GM18511 (cell line): ENCODE measurements around the gene BTBD16.

ENCODE experiments used
- ATAC-seq: cut with Tn5 transposase; IDR thresholded peaks from one replicate; pipeline ENCODE4 v1.9.1; 2021; ENCODE audit warnings: mild to moderate bottlenecking, moderate library complexity; ENCODE audit not compliant: unreplicated experiment

BTBD16 gene

DNA sequence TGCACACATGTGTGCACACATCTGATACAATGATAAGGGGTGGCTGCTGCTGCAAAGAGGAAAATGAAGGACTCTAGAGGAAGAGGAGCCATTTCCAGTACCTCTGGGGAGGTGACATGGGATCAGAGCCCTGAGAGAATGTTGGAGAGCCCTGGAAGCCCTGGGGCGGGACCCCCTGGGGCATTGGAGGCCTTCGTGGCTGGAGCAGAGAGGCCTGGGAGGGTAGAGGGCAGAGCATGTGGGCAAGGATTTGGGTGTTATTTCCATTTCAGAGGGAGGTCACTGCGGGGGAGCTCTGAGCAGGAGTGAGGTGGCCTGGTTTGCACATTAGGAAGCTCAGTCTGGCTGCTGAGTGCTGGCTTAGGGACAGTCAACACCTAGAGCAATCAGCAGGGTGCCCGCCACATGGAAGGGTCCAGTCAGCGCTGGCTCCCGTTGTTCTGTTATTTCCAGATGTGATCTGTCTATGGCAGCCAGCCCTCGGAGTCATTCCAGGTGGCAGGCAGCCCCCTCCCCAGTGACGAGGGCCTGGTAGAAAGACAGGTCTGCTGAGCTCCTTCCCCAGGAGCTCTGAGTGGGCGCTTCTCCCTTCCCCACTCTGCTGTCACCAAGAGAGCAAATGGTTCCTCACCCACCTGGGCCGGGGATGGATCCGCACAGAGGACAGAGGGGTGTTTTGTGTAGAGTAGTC lies 24.1 kb upstream of the BTBD16 start:
- ATAC-seq: no peak

DNA sequence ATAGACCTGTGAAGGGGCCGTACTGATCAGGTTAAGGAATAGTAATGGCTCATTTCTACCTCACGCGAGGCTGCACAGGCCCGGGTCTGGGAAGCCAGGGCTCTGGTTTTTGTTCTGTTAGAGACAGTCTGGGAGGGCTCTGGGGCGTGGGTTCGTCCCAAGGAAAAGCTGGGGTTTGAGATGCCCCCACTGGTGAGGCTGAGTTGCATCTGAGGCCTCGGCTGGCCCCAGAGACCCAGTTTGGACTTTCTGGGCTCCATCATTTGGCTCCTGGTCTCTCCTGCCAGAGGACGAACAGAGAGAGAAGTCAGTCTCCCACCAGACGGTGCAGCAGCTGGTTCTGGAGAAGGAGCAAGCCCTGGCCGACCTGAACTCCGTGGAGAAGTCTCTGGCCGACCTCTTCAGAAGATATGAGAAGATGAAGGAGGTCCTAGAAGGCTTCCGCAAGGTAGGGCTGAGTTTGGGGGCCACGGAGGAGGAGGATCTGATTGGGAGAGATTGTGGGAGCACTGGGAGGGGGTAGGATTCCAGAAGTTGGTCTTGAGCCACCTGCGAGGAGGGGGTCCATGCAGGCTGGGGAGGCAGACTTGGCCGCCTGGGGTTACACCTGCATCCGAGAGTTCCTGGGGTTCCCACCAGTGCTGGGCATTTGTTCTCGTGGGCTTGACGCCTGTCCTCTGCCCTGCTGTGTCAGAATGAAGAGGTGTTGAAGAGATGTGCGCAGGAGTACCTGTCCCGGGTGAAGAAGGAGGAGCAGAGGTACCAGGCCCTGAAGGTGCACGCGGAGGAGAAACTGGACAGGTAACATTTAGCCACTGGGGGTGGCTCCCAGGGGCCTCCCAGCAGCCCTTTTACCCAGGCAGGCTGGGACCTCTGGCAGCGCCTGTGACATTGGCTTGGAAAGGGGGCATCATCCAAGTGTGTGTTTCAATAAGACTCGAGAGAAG lies 22.5 kb upstream of the BTBD16 start:
- no peak for ATAC-seq

DNA sequence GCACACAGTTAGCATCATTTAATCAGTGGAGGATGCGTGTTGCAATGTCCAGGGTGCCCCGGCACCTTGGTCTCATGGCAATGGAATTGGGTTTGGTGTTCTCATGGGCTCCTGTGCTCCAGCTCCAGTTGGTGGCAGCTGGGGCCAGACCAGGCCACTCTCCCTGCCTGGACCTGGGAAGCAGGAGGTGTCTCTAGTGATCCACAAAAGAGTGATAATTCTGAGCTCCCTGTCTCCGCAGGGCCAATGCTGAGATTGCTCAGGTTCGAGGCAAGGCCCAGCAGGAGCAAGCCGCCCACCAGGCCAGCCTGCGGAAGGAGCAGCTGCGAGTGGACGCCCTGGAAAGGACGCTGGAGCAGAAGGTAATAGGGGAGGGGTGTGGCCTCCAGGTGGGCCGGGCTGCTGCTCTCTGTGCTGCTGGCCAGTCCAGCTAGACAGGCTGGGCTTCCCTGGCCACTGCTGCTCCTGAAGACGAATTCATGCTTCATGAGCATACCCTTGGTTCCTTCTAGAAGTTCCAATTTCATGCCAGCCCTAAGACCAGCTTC lies 21.7 kb upstream of the BTBD16 start:
- no peak for ATAC-seq

DNA sequence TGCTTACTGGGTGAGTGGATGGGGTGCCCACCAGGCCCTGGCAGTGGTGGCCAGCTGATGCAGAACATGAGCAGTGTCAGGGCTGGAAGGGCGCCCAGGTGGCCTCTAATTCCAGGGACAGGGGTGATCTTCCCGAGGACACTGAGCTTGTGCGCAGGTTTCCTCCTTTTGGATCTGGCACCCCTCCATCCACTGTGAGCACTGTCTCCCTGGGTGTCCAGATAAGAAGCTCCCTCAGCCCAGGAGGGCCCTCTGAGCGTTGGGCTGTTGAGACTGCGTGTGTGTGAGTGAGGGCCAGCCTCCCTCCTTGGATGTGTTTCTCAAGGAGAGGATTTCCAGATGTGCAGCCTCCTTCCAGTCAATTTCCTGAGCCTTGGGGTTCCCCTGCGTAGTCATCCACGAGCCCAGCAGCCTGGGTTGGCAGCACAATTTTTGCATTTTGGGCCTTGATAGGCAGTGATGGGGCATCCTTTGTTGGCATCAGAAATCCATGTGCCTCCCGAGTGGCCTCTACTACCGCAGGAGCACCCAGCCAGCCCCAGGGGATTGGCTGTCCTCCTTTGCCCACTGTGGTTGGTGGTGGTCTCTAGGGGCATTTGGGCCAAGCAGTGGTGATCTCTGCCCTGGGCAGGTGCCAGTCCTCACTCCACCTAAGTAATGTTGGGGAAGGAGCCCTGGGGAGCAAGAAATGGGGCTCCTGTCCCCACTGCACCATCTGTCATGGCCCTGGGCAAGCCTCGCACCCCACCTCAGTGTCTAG lies 20.9 kb upstream of the BTBD16 start:
- ATAC-seq: no peak

DNA sequence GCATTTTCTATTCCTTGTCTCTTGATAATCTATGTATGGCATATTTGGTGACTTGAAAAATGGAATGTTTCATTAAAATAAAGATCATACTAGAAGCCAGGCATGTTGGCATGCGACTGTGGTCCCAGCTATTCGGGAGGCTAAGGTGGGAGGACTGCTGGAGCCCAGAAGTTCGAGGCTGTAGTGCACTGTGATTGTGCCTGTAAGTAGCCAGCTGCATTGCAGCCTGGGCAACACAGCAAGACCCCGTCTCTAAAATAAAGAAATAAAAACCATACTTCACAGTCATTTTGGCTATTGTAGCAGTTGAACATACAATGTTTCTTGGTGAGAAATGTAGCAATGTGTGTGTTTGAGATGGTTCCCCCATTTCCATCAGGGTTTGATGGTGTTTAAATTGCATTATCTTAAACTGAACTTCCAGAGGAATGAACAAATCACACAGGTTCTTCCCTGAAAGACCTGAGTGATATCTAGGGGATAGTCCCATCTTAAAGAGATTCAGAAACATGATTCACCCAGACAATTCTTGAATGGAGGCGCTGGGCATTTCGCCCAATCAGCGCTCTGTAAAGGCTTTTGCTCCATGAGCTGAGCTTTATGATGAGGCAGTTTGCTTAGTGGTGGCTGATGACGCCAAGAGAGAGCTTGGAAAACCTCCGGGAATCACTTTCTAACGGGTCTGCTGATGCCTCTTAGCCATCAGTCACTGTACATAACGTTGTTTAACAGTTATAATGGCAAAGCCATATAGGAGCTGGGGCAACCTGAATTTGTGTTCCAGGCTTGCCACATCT lies 19.4 kb upstream of the BTBD16 start:
- no peak for ATAC-seq

DNA sequence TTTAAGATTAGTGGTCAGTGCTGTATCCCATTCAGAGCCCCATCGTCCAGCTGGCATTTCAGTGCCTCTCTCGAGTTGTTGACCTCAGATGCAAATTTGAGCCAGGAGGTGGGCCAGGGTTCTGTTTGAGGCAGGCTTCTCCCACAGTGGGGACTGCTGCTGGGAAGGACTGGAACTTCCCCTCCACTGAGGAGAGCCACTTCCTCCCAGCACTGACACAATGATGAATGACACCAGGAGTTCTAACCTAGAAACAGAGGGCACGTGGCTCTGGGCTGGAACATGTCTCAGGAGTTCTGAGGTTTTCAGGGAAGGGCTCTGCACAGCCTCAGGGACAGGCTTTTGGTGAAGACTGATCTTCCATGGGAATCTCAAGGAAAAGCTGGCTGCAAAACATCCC lies 18.3 kb upstream of the BTBD16 start:
- no peak for ATAC-seq

DNA sequence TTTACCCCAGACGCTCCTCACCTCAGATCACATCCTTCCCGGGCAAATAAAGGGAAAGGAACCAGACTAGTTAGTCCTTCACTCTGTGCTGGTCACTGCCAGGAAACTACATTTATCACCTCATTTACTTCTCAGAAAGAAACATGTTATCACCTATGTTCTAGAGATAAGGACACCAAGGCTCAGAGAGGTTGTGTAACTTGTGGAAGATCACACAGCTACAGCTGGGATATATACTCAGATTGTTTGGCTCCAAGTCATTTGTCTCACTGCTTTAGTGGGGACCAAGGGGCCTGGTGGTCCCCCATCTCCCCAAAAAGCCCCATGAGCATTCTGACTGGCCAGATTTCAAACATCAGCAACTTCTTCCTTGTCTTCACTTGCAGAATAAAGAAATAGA lies 17.5 kb upstream of the BTBD16 start:
- ATAC-seq: no peak

DNA sequence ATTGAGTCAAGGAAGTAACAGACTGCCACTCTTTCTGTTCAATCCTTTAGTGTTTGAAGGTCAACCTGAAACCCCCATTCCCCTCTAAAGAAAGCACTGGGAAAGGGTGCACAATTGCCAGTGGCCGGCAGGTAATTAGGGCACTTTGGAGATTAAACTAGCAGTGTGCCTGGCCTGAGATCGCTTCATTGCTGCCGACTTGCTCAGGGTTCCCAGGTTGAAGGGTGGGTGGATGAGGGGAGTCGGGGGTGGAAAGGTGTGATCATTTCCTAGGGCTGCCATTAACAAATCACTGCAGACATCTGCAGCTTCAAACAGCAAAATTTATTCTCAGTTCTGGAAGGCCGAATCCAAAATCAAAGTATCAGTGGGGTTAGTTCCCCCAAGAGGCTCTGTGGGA lies 16.3 kb upstream of the BTBD16 start:
- ATAC-seq: no peak

DNA sequence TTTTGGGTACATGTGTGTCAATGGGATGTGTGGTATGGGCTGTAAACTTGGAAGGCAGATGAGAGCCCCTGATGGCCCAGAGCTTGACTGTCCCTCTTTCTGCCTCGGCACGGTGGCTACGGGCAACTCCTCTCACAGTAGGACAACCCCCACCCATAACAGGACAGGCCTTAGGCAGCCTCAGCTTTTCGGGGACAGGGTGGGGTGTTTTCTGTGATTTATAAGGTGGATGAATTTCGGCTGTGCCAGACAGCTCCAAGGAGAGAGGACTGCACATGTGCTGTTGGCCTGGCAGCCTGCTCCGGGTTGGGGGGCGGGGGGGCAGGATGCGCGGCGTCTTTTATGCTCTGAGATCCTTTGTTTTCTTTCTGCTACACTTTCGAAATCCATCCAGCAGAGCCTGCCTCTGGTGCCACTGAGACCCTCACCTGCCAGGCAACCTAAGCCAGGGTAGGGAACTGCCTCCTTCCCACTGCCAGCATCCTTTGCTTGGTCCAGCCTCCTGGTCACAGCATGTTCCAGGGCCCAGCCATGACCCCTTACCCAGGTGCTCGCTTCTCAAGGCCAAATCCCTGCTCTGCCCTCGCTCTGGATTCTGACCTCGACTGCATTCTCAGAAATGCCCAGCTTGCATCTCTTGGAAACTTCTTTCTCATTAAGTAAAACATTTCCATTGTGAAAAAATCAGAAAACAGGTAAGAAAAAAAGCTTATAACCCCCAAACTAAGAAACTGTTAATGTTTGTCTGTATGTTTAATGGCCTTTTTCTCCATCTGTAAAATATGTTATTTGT lies 15.4 kb upstream of the BTBD16 start:
- ATAC-seq: no peak

DNA sequence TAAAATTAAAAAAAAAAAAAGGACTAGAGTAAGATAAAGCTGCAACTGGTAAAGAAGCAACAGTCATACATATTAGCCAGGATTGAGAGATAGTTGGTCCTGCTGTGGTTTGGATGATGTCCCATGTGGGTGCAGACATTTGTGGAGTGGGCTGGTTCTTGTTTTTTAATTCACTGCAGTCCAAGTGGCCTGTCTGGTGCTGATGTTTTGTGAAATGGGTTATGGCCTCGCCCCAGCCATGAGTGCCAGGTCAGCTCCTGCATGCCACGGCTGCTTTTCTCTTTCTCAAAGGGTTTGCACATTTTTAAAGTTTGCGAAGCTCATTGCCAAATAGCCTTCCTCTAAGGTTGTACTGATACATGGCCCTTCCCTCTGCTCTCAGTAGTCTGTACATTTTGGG lies 14.1 kb upstream of the BTBD16 start:
- ATAC-seq: no peak

DNA sequence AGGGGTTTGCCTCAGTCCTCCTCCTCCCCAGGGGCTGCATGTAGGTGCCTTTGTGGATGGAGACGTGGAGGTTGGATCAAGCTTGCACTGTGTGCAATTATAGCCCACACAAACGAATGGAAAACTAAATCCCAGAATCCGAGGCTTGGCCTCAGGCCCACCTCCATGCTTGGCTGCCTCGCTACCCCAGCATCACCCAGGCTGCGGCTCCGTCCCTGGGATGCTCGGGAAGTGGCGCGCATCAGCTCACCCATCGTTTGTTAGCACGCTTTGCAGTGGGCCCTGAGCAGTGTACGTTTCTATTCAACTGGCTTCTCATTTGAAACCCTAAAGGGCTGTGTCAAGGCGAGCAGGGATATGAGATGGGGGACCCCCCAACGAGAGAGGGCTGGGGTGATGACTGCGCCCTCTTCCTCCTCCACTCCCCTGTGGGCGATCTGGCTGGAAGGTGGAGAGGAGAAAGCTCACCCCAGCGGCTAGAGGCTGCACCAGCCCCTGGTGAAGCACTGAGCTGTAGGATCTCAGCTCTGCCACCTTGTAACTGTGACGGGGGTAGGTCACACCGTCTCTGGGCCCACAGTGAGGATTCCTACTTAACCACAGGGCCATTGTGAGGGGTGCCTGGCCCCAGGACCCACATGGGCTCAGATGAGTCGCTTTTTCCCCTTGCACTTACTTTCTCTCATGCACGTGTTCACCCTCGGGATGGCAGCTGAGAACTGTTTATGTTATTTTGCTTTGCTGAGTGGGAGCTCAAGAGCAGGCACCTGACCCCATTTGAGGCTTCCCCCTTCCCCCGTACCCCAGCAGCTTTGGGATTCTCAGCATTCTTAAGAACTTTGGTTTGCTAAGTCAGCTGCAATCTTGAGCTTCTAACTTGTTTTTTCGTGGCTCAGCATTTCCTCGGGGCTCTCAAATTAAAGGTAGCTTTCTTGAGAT lies 12.7 kb upstream of the BTBD16 start:
- no peak for ATAC-seq

DNA sequence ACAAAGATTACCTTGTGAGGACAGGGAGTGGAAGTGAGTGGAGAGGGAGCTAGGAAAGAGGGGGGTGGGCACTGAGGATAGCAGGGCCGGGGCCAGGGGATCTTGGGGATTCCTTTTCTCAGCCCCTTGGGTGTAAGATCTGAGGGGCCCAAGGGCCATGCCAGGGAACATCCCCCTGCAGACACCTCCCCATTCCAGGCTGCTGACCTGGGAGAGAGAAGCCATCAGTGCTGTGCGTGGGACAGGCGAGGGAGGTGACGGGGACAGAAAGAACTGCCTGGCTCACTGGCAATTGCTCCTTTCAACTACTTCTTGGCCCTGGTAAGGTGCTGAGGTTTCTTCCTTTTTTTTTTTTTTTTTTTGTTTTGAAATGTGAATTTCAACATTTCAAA lies 12.0 kb upstream of the BTBD16 start:
- ATAC-seq: no peak

DNA sequence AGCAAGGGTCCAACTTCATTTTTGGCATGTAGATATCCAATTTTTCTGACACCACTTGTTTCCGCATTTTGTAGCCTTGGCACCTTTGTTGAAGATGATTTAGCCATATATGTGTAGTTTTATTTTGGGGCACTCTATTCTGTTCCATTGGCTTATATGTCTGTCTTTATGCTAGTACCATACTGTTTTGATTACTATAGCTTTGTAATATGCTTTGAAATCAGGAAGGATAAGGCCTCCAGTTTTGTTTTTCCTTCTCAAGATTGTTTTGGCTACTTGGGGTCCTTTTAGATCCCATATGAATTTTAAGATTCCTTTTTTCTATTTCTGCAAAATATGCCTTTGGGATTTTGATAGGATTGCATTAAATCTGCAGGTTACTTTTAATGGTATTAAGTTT lies 9.5 kb upstream of the BTBD16 start:
- ATAC-seq: no peak

DNA sequence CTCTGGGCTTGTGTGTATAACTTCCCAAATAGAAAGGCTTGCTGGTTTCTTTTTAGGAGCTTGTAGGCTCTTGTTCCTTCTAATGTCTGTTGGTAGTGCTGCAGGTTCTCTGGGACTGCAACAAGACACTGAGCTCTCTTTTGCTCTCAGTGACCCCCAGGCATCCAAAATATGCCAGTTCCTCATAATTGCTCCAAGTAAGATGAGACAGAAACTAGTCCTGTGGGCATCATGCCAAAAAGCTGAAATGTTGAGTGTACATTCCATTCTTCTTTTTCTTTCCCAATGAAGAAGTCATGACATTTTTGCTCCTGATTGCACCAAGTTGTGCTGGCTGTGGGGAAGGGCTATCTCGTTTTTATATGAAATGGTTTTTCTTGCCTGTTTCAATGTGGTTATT lies 7.1 kb upstream of the BTBD16 start:
- no peak for ATAC-seq

DNA sequence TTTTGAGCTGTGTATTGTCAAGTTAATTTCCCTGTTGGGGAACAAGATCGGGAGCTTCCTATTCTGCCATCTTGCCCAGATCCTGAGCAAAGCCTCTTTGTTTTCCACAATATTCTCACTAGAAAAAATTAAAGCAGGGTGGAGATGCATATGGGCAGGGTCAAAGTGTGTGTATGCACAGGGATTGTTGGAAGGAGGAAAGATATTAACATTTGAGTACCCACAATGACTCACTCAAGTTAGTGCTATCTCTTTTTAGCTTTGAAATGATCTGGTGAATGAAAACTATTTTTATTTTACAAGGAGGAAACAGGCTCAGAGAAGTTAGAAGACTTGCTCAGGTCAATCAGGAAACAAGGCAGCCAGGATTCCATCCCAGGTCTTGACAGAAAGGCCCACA lies 6.7 kb upstream of the BTBD16 start:
- ATAC-seq: no peak

DNA sequence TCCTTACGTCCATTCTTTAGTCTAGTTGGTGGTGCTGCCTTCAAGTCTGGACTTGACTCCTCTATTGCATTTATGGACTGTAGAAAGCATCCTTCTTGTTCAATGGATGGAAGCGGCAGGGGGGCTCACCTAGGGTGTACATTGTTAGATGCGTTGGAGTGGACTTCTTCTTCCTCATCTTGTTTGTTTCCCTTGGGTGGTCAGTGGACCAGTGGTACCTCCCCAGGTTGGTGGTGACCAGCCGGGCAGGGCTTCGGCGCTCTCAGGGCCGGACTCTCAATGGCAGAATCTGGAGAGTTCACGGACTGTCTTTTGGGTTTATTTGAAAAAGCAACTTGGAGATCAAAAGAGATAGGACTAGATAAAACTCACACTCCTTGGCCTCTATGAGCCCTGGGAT lies 6.2 kb upstream of the BTBD16 start:
- ATAC-seq: no peak

DNA sequence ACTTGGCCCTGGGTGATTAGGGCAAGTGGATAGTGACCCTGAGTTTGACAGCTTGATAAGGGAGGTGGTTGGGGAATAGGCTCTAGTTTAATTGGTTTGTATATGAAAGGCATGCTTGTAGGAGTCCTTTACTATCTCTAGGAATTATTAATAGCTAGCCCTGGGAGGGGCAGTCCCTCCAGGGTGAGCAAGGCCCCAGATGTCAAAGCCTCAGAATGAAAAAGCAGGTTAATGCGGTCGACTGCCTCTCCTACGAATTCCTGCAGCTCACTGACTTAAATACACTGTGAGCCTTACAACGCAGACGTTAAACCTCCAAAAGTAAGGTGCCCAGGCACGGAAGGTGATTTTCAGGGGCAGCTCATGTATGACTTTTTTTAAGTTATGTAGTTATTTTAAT lies 5.2 kb upstream of the BTBD16 start:
- no peak for ATAC-seq

DNA sequence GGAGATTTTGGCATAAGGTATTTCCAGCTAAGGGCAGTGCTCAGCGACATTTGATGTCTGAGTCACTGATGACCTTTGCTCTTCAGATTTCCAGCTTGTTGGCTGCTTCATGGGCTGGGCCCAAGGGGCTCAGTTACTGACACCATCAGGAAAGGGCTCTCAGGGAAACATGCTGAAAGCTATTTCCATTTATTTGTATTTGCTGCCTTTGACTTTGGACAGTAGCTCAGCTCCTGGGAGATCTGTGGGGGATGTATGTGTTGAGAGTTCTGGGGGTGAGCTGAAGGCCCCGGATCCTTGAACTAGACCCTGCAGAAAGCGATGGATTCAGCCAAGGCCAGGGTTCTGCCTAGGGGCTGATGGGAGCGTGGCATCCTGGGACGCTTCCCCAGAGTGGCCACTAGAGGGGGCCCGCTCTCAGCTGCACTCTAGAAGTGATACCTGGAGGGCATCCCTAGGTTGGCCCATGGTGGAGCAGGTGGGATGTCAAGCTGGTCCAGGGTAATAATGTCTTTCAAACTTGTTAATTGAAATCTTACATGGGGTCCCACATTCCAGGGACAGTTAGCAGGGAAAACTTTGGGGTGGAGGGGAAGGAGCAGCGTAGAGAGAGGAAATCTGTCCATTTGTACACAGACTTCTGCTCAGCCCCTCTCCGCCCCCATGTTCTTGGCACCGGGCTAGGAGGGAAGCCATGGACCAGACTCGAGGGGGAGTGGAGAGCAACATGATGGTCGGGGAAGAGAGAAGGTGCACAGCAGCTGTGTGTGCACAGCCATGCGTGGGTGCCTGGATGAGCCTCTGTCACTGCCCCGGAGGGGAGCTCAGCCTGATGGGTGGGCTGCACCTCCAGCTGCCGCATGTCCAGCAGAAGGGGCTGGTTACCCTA lies 3.0 kb upstream of the BTBD16 start:
- peak; percentile 63 for ATAC-seq
